ENCODE measurements around the gene FAM168B. TPM values are rescaled to one million over a fixed set of nuclear protein-coding genes. Genes with fewer than 3 reads are reported as not detected.
"Not testable (repeated sequence)": the region's sequence is repeated elsewhere in the genome, so short reads cannot be mapped to it uniquely, and the experiment has no call there.

The FAM168B gene
- total RNA-seq, 1 donor from 2014 or later = 90.5 TPM

GRCh38 chr2:131103165-131103564 is 9.9 kb upstream of the FAM168B start:
- DNase-seq (ENCODE audit: low spot score) = no peak

- DNase-seq (ENCODE audit: low spot score) = no peak
These were observed 1.4 kb upstream of the FAM168B start for GRCh38 chr2:131094463-131095281.

GRCh38 chr2:131093696-131094462 is 619 bp upstream of the FAM168B start:
- DNase-seq (ENCODE audit: low spot score) = no peak

- no peak for DNase-seq (ENCODE audit: low spot score)
These were observed 728 bp downstream of the FAM168B start for GRCh38 chr2:131092458-131093005.

GRCh38 chr2:131085646-131086045 is 7.6 kb downstream of the FAM168B start:
- DNase-seq (ENCODE audit: low spot score) = no peak

GRCh38 chr2:131081190-131081589 is 12.1 kb downstream of the FAM168B start:
- no peak for DNase-seq (ENCODE audit: low spot score)

- DNase-seq (ENCODE audit: low spot score) = not testable (repeated sequence)
These were observed 13.3 kb downstream of the FAM168B start for GRCh38 chr2:131079931-131080330.

GRCh38 chr2:131077966-131078365 is 15.3 kb downstream of the FAM168B start:
- no peak for DNase-seq (ENCODE audit: low spot score)

- DNase-seq (ENCODE audit: low spot score) = no peak
These were observed 15.9 kb downstream of the FAM168B start for GRCh38 chr2:131077182-131077846.

GRCh38 chr2:131076707-131077106 is 16.6 kb downstream of the FAM168B start:
- peak; percentile 20 for DNase-seq (ENCODE audit: low spot score)

- not testable (repeated sequence) for DNase-seq (ENCODE audit: low spot score)
These were observed 17.7 kb downstream of the FAM168B start for GRCh38 chr2:131075578-131075977.

- not testable (repeated sequence) for DNase-seq (ENCODE audit: low spot score)
These were observed 25.1 kb downstream of the FAM168B start for GRCh38 chr2:131068172-131068571.

GRCh38 chr2:131067465-131068125 is 25.7 kb downstream of the FAM168B start:
- no peak for DNase-seq (ENCODE audit: low spot score)

- DNase-seq (ENCODE audit: low spot score) = no peak
These were observed 28.4 kb downstream of the FAM168B start for GRCh38 chr2:131064589-131065512.

- no peak for DNase-seq (ENCODE audit: low spot score)
These were observed 29.6 kb downstream of the FAM168B start for GRCh38 chr2:131063501-131064283.

GRCh38 chr2:131058920-131059319 is 34.3 kb downstream of the FAM168B start:
- DNase-seq (ENCODE audit: low spot score) = no peak

- no peak for DNase-seq (ENCODE audit: low spot score)
These were observed 34.9 kb downstream of the FAM168B start for GRCh38 chr2:131058214-131058843.

- DNase-seq (ENCODE audit: low spot score) = no peak
These were observed 36.4 kb downstream of the FAM168B start for GRCh38 chr2:131056932-131057287.

Measured in mucosa of gallbladder (tissue), 1 donor.